Left lung (tissue), 14 donors: ENCODE results near the gene DNAJB13. TPM values are rescaled to one million over a fixed set of nuclear protein-coding genes. Genes with fewer than 3 reads are reported as not detected.
A peak's percentile ranks its signal among the peaks of the same experiment; 100 is the strongest.

ENCODE experiments used
- ATAC-seq: fragments of 200-7000 bp; cut with Tn5 transposase; one replicate; pipeline ENCODE4 v1.9.1; 2020; ENCODE audit warnings: moderate library complexity
- DNase-seq, 4 donors: peaks; one replicate each; pipeline ENCODE4 v3.0.0-alpha.2; 2013 to 2020
- H3K27ac ChIP-seq, 2 donors: fragments of 200-600 bp; sonication (generic) in 1 of 2; one replicate each; pipeline versions ENCODE4 v1.5.0 to v1.8.0; 2020 to 2021
- H3K27me3 ChIP-seq, 2 donors: fragments of 200-600 bp; sonication (generic) in 1 of 2; one replicate each; pipeline versions ENCODE4 v1.5.0 to v1.8.0; 2020 to 2021
- H3K36me3 ChIP-seq, 2 donors: fragments of 200-600 bp; sonication (generic) in 1 of 2; one replicate each; pipeline versions ENCODE4 v1.5.0 to v1.8.0; 2020 to 2021
- H3K4me1 ChIP-seq, 2 donors: fragments of 200-600 bp; one replicate each; pipeline ENCODE4 v1.8.0; 2021
- H3K4me3 ChIP-seq, 2 donors: fragments of 200-600 bp; sonication (generic) in 1 of 2; one replicate each; pipeline versions ENCODE4 v1.5.0 to v1.8.0; 2020 to 2021; ENCODE audit warnings: mild to moderate bottlenecking in 1 of 2
- H3K9me3 ChIP-seq, 2 donors: fragments of 200-600 bp; sonication (generic) in 1 of 2; one replicate each; pipeline versions ENCODE4 v1.5.0 to v1.8.0; 2020 to 2021
- CTCF ChIP-seq, 2 donors: fragments of 200-600 bp; sonication (generic) in 1 of 2; IDR thresholded peaks; one replicate each; pipeline versions ENCODE4 v1.5.0 to v1.8.0; 2021; ENCODE audit warnings: antibody characterized with exemption in 2 of 2
- intact Hi-C, 2 donors: fragments of 100-400 bp; cut with DNase I; formaldehyde crosslinking; loops; one replicate each; pipeline versions ENCODE4 v1.11.2 to v1.14.2; 2022
- long read RNA-seq, 12 donors: library from polyadenylated mRNA in 2 of 12; unstranded in 2 of 12; transcript quantifications; one replicate each; pipeline ENCODE4 v2.0.0 and lab custom pipeline, GENCODE V29; 2019 to 2026
- polyA plus RNA-seq, 6 donors: library from polyadenylated mRNA; unstranded; fragments of 120-200 nt; gene quantifications; one replicate each; pipeline ENCODE4 v1.2.1, GENCODE V29; 2013; ENCODE audit not compliant: insufficient read length in 6 of 6
- total RNA-seq, 2 donors: library from RNA; stranded (reverse); fragmentation: NEBNext Ultra II Directional; extraction: Animal tissue kit (Norgen Biotek cat#: 25700); gene quantifications; one replicate each; pipeline ENCODE4 v1.2.1, GENCODE V29; 2021
- donor health status: DM: no; HTN: yes; CAD: no.
- donor health status: DM: no; HTN: no; CAD: no.

DNAJB13 gene, protein sequence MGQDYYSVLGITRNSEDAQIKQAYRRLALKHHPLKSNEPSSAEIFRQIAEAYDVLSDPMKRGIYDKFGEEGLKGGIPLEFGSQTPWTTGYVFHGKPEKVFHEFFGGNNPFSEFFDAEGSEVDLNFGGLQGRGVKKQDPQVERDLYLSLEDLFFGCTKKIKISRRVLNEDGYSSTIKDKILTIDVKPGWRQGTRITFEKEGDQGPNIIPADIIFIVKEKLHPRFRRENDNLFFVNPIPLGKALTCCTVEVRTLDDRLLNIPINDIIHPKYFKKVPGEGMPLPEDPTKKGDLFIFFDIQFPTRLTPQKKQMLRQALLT
- total RNA-seq (1 to 10 TPM; 1.2 to 2.1 TPM), polyA plus RNA-seq (1 to 10 TPM in 4 of 6 donors, under 1 TPM in 2; 0.78 to 4.8 (median 3.7) TPM)
- long read RNA-seq, donor 1 = 0 reads
- long read RNA-seq, donor 2 = 0 reads
- long read RNA-seq, donor 3 = 0 reads
- long read RNA-seq, donor 4, partial matches to known transcripts = 0 of 2 reads
- long read RNA-seq, donor 4, other reads (novel, unspliced or antisense) = 0 of 2 reads
- long read RNA-seq, donor 5, partial matches to known transcripts = 39 of 39 reads
- long read RNA-seq, donor 5, other reads (novel, unspliced or antisense) = 0 of 39 reads
- long read RNA-seq, donor 6 = 0 reads
- long read RNA-seq, donor 7 = 0 reads
- long read RNA-seq, donor 8, partial matches to known transcripts = 0 of 1 reads
- long read RNA-seq, donor 8, other reads (novel, unspliced or antisense) = 0 of 1 reads
- long read RNA-seq, donor 9 = 0 reads
- long read RNA-seq, donor 10, partial matches to known transcripts = 0 of 6 reads
- long read RNA-seq, donor 10, other reads (novel, unspliced or antisense) = 3 of 6 reads
- long read RNA-seq, donor 11 = 0 reads
- long read RNA-seq, donor 12 = 0 reads

- DNase-seq (peak in 2 of 4 donors; percentile 43 to 52), ATAC-seq (peak; percentile 86)
- H3K4me3 ChIP-seq = no peak within 1 kb of the TSS
- TF ChIP-seq CTCF (IDR thresholded peaks at IDR 0.05) = no peak
- H3K27me3 ChIP-seq = no peaks in the 10 kb centered on the region
- H3K36me3 ChIP-seq = no peaks in the 10 kb centered on the region
- H3K4me1 ChIP-seq = no peaks in the 10 kb centered on the region
- intact Hi-C loops = no loop called here
- H3K27ac ChIP-seq = no peak within 1 kb of the TSS
- no peaks in the 10 kb centered on the region for H3K9me3 ChIP-seq
These were observed at the start of gene DNAJB13 for GRCh38 chr11:73950869-73951710. TSS of gene DNAJB13 (plus strand) at chr11:73951026. CDS start at chr11:73951070, 44 bp downstream.

- Histone ChIP-seq H3K4me1 (no peaks in the 10 kb centered on the region), H3K27ac (no peak overlapping the region), H3K4me3 (no peak overlapping the region), H3K9me3 (no peaks in the 10 kb centered on the region), H3K36me3 (peaks cover 0 to 38% of the 10 kb centered on the region in 2 donors), H3K27me3 (no peaks in the 10 kb centered on the region)
- no peak for DNase-seq
- intact Hi-C loops = no loop called here
- TF ChIP-seq CTCF (IDR thresholded peaks at IDR 0.05) = no peak
- no peak for ATAC-seq
These were observed 48.5 kb upstream of the DNAJB13 start for GRCh38 chr11:73902303-73902702.

- Histone ChIP-seq H3K4me1 (peaks cover 0 to 3% of the 10 kb centered on the region in 2 donors), H3K27me3 (no peaks in the 10 kb centered on the region), H3K9me3 (no peaks in the 10 kb centered on the region), H3K27ac (no peak overlapping the region), H3K36me3 (peaks cover 0 to 47% of the 10 kb centered on the region in 2 donors), H3K4me3 (no peak overlapping the region)
- TF ChIP-seq CTCF (IDR thresholded peaks at IDR 0.05) = no peak
- ATAC-seq (peak; percentile 74), DNase-seq (no peak)
- intact Hi-C loops = no loop called here
These were observed 43.6 kb upstream of the DNAJB13 start for GRCh38 chr11:73907191-73907590.

DNA sequence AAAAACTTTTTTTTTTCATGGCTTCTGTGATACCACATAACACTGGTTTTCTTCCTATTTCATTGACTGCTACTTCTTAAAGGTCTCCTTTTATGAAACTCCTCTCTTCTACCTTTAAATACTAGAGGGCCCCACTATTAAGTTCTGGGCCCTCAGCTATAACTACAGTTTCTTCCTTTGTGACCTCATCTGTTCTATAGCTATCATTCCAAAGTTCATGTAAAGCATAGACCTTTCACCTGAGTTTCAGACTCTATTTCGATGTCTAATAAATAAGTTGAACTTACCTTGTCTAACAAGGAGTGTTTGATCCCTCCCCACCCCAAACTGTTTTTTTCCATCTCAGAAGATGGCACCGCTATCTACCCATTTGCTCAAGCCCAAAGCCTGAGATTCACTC, 38.8 kb upstream of the DNAJB13 start:
- DNase-seq = no peak
- no peak overlapping the region for H3K4me3 ChIP-seq
- H3K9me3 ChIP-seq = no peaks in the 10 kb centered on the region
- no peak for TF ChIP-seq CTCF (IDR thresholded peaks at IDR 0.05)
- H3K36me3 ChIP-seq = peaks cover 0 to 68% of the 10 kb centered on the region in 2 donors
- H3K4me1 ChIP-seq = peaks cover 0 to 12% of the 10 kb centered on the region in 2 donors
- no peaks in the 10 kb centered on the region for H3K27me3 ChIP-seq
- no peak overlapping the region for H3K27ac ChIP-seq
- ATAC-seq = no peak
- intact Hi-C loops = no loop called here
